Stimulated activated CD8-positive, alpha-beta memory T cell treated with anti-CD3 and anti-CD28 coated beads, Interleukin-2, amount 100 ng/mL, for 1 hour (primary cell): ENCODE measurements around the gene RNF111.
"Not testable (repeated sequence)": the region's sequence is repeated elsewhere in the genome, so short reads cannot be mapped to it uniquely, and the experiment has no call there.

ENCODE experiments used
- DNase-seq, 2 donors: peaks; one replicate each; pipeline ENCODE4 v3.0.0-alpha.2; 2020; ENCODE audit warnings: low read depth in 2 of 2

Gene RNF111

GRCh38 chr15:59000251-59000650 lies 12.8 kb downstream of the RNF111 start:
- DNase-seq: not testable (repeated sequence)

DNA sequence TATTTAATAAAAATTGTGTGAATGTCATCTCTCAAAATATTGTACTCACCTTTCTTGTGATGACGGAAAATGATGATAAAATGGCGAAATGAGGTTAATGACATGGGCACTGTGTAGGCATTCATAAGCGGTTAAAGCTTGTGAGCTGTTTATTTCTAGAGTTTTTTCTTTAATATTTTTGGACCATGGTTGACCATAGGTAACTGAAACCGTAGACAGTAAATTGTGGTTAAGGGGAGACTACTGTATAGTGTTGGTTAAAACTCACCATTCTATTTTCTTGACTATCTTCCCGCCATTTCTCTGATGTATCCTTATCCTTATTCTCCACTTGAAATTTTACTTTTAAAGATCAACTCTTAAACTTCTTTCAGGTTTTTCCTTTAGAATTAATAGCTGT lies 14.5 kb downstream of the RNF111 start:
- no peak for DNase-seq

DNA sequence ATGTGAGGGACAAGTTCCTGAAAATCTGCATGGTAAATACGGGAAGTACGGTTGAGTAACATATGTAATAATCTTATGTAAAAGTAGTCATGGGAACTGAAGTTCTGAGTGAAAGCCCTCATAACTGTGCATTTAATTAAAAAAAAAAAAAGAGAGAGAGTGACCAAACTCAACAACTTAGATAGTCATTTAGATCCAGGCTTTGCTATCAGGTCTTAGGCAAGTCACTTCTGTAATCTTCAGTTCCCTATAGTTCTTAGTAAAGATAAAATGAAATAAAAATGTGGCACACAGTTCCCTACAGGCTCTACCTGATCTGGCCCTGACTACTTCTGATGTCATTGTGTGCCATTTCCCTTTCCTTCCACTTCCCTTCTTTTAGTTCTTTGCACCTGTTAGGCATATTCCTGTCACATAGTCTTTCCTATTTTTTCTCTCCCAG lies 15.0 kb downstream of the RNF111 start:
- no peak for DNase-seq

GRCh38 chr15:59005579-59005978 lies 18.1 kb downstream of the RNF111 start:
- no peak for DNase-seq

DNA sequence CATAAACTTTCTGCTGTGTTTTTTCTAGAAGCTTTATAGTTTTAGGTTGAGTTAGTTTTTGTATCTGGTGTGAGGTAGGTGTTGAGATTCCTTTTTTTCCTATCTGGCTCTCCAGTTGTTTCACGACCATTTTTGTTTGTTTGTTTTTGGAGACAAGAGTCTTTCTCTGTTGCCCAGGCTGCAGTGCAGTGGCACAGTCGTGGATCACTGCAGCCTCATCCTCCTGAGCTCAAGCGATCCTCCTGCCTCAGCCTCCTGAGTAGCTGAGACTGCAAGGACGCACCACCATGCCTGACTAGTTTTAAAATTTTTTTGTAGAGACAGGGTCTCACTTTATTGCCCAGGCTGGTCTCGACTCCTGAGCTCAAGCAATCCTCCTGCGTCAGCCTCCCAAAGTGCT lies 20.6 kb downstream of the RNF111 start:
- no peak for DNase-seq

GRCh38 chr15:59011262-59011952 lies 23.9 kb downstream of the RNF111 start:
- no peak for DNase-seq

DNA sequence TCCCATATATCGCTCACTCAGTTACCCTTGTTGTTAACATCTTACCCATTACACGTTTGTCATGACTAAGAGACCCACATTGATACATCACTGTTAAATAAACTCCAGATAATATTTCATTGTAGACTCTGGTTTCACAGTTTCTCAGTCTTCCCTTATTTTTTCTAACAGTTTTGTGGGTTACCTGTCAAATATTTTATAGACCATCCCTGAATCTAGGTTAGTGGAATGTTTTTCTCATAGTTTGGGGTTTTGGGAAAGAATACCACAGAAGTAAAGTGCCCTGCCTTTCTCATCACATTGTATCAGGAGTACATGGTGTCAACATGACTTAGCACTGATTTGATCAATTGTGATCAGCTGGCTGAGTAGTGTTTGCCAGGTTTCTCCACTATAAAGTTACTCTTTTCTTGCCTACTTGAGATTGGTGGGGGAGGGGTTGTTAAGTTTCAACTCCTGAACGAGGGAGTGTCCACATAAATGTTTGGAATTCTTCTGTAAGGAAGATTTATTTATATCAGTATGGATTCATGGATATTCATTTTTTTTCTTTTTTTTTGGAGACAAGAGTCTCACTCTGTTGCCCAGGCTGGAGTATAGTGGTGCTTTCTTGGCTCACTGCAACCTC lies 25.9 kb downstream of the RNF111 start:
- no peak for DNase-seq

GRCh38 chr15:59014068-59014467 lies 26.6 kb downstream of the RNF111 start:
- no peak for DNase-seq

DNA sequence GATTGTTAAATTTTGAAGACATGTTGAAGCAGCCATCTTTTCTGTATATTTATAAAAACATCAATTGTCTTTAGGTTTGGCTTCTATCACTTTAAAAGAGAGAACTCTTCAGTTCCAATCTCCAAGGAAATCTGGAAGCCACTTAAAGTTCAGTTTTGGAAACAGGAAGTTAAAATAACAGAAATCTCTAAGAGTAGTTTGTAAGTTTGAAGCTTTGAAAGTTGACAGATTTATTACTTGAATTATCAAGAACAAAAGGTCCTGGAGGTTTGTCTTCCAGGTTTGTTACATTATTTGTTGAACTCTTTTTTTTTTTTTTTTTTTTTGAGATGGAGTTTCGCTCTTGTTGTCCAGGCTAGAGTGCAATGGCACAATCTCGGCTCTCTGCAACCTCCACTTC lies 30.0 kb downstream of the RNF111 start:
- no peak for DNase-seq

DNA sequence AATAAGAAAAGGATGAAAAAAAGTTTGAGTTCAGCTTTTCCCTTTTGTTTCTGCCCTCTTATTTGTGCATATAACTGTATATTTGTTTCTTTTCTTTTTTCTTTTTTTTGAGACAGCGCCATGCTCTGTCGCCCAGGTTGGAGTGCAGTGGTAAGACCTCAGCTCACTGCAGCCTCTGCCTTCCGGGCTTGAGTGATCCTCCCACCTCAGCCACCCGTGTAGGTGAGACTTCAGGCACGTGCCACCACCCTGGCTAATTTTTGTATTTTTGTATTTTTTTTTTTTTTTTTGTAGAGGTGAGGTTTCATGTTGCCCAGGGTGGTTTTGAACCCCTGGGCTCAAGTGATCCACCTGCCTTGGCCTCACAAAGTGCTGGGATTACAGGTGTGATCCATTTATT lies 31.4 kb downstream of the RNF111 start:
- DNase-seq: no peak

- no peak for DNase-seq
These were observed 32.9 kb downstream of the RNF111 start for GRCh38 chr15:59020322-59020721.

- no peak for DNase-seq
These were observed 34.7 kb downstream of the RNF111 start for GRCh38 chr15:59022188-59022587.

- no peak for DNase-seq
These were observed 38.7 kb downstream of the RNF111 start for GRCh38 chr15:59026207-59026606.

DNA sequence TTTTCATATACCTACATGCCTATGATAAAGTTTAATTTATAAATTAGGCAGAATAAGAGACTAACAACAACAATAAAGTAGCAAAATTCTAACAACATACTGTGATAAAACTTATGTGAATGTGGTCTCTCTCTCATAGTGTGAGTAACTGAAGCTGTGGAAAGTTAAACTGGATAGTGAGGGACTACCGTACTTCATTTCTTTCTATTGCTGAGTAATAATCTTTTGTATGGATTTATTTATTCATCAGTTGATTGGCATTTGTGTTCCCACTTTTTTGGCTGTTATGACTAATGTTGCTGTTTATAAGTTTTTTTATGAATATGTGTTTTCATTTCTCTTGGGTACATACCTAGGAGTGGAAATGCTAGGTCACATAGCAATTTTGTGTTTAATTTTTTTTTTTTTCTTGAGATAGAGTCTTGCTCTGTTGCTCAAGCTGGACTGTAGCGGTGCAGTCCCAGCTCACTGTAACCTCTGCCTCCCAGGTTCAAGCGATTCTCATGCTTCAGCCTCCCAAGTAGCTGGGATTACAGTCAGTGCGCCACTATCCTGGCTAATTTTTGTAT lies 41.0 kb downstream of the RNF111 start:
- no peak for DNase-seq

- DNase-seq: no peak
These were observed 42.1 kb downstream of the RNF111 start for GRCh38 chr15:59029554-59029953.

DNA sequence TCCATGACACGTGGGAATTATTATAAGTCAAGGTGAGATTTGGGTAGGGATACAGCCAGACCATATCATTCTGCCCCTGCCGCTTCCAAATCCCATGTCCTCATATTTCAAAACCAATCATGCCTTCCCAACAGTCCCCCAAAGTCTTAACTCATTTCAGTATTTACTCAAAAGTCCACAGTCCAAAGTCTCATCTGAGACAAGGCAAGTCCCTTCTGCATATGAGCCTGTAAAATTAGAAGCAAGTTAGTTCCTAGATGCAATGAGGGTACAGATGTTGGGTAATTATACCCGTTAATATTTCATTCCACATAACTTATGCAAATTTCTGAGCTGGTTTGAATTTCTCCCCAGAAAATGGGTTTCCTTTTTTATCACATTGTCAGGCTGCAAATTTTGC lies 47.7 kb downstream of the RNF111 start:
- DNase-seq: no peak

GRCh38 chr15:59039225-59039624 lies 51.8 kb downstream of the RNF111 start:
- no peak for DNase-seq

- DNase-seq: no peak
These were observed 54.6 kb downstream of the RNF111 start for GRCh38 chr15:59042041-59042440.

DNA sequence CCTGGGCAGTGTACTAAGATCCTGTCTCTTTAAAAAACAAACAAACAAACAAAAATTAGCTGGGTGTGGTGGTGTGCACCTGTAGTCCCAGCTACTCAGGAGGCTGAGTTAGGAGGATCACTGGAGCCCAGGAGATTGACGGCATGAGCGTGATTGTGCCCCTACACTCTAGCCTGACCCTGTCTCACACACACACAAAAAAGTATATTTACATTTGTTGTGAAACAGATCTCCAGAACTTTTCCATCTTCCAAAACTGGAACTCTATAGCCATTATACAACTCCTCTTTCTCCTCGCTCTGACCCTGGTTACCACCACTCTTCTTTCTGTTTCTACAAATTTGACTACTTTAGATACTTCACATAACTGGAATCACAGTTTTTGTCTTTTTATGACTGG lies 61.4 kb downstream of the RNF111 start:
- DNase-seq: no peak

- DNase-seq: no peak
These were observed 64.7 kb downstream of the RNF111 start for GRCh38 chr15:59051873-59052861.

- no peak for DNase-seq
These were observed 65.5 kb downstream of the RNF111 start for GRCh38 chr15:59052915-59053407.

GRCh38 chr15:59053482-59053881 lies 66.0 kb downstream of the RNF111 start:
- DNase-seq: no peak
